Neural cell (in vitro differentiated cells): Measurements from ENCODE around the gene PER1. TPM values are rescaled to one million over a fixed set of nuclear protein-coding genes. Genes with fewer than 3 reads are reported as not detected.

Experiments used
- H2AFZ ChIP-seq: fragments of 200-600, 300-800 bp; sonication (generic), shearing (Covaris generic); 2 replicates; pipeline ENCODE4 v1.6.0; 2014; ENCODE audit warnings: low read depth, mild to moderate bottlenecking, antibody characterized with exemption, low read length, moderate library complexity
- H3F3A ChIP-seq: fragments of 200-600 bp; shearing (Covaris generic); 2 replicates; pipeline ENCODE4 v1.6.1; 2016; ENCODE audit warnings: mild to moderate bottlenecking, moderate library complexity, mixed read lengths, antibody characterized with exemption, low read length; ENCODE audit not compliant: insufficient read depth, poor library complexity, severe bottlenecking
- H3K27ac ChIP-seq: fragments of 200-600, 300-800 bp; sonication (generic), shearing (Covaris generic); 2 replicates; pipeline ENCODE4 v1.5.1; 2014; ENCODE audit warnings: mild to moderate bottlenecking, low read length, moderate library complexity
- H3K27me3 ChIP-seq: fragments of 300-800, 200-600 bp; sonication (generic), shearing (Covaris generic); 2 replicates; pipeline ENCODE4 v1.6.0; 2014; ENCODE audit warnings: mild to moderate bottlenecking, low read depth, low read length, moderate library complexity; ENCODE audit not compliant: insufficient read depth
- H3K36me3 ChIP-seq: fragments of 300-800, 200-600 bp; sonication (generic), shearing (Covaris generic); 2 replicates; pipeline ENCODE4 v1.5.1; 2014; ENCODE audit warnings: mild to moderate bottlenecking, antibody characterized with exemption, low read length, moderate library complexity; ENCODE audit not compliant: insufficient read depth
- H3K4me2 ChIP-seq: fragments of 300-800, 200-600 bp; sonication (generic), shearing (Covaris generic); 2 replicates; pipeline ENCODE4 v1.6.0; 2014; ENCODE audit warnings: mild to moderate bottlenecking, low read length
- H3K4me3 ChIP-seq: fragments of 300-800, 200-600 bp; sonication (generic), shearing (Covaris generic); 2 replicates; pipeline ENCODE4 v1.5.1; 2014; ENCODE audit warnings: mild to moderate bottlenecking, low read length, moderate library complexity
- H3K79me2 ChIP-seq: fragments of 200-600 bp; shearing (Covaris generic); replicated peaks from 2 replicates; pipeline ENCODE4 v1.6.0; 2014; ENCODE audit warnings: mild to moderate bottlenecking, low read length, moderate library complexity; ENCODE audit not compliant: insufficient read depth
- H3K9ac ChIP-seq: fragments of 300-800, 200-600 bp; sonication (generic), shearing (Covaris generic); 2 replicates; pipeline ENCODE4 v1.6.1; 2016; ENCODE audit warnings: mild to moderate bottlenecking, low read length, mixed read lengths
- H3K9me2 ChIP-seq: fragments of 200-600 bp; shearing (Covaris generic); 2 replicates; pipeline ENCODE4 v1.6.1; 2016; ENCODE audit warnings: mild to moderate bottlenecking, low read length, mixed read lengths; ENCODE audit not compliant: insufficient read depth
- H3K9me3 ChIP-seq: fragments of 200-600, 300-800 bp; sonication (generic), shearing (Covaris generic); 2 replicates; pipeline ENCODE4 v1.6.1; 2016; ENCODE audit warnings: mild to moderate bottlenecking, mixed run types, low read length, moderate library complexity, mixed read lengths
- H4K20me1 ChIP-seq: fragments of 200-600 bp; shearing (Covaris generic); 2 replicates; pipeline ENCODE4 v1.6.1; 2016; ENCODE audit warnings: mild to moderate bottlenecking, mixed run types; ENCODE audit not compliant: insufficient read depth
- EP300 ChIP-seq: fragments of 450-650 bp; conservative IDR thresholded peaks from 2 replicates; pipeline ENCODE4 v1.6.1; 2014; ENCODE audit warnings: antibody characterized with exemption, mild to moderate bottlenecking, moderate library complexity; ENCODE audit not compliant: poor library complexity, severe bottlenecking
- EZH2 ChIP-seq: fragments of 200-600, 300-800 bp; shearing (Covaris generic), sonication (generic); IDR thresholded peaks from 2 replicates; pipeline ENCODE4 v1.6.1; 2014; ENCODE audit warnings: antibody characterized with exemption, low read length, borderline replicate concordance, mild to moderate bottlenecking; ENCODE audit not compliant: insufficient read depth, poor library complexity, severe bottlenecking
- MXI1 ChIP-seq: fragments of 450-650 bp; conservative IDR thresholded peaks from 2 replicates; pipeline ENCODE4 v1.6.1; 2014; ENCODE audit warnings: antibody characterized with exemption, mild to moderate bottlenecking; ENCODE audit not compliant: poor library complexity, severe bottlenecking
- POLR2AphosphoS5 ChIP-seq: IDR thresholded peaks from 2 replicates; pipeline ENCODE4 v1.6.1; 2012
- RAD21 ChIP-seq: fragments of 450-650 bp; conservative IDR thresholded peaks from 2 replicates; pipeline ENCODE4 v1.6.1; 2014; ENCODE audit warnings: antibody characterized with exemption, mild to moderate bottlenecking, moderate library complexity
- SMC3 ChIP-seq: fragments of 450-650 bp; conservative IDR thresholded peaks from 2 replicates; pipeline ENCODE4 v1.6.1; 2014; ENCODE audit warnings: antibody characterized with exemption, mild to moderate bottlenecking, moderate library complexity; ENCODE audit not compliant: poor library complexity
- TAF1 ChIP-seq: IDR thresholded peaks from 2 replicates; pipeline ENCODE4 v1.6.1; 2012; ENCODE audit warnings: low read depth
- polyA plus RNA-seq: library from polyadenylated mRNA; depleted of rRNA; stranded (reverse); fragments of >200 nt; gene quantifications from 2 replicates; pipeline ENCODE4 v1.2.3, GENCODE V29; 2014
- TF ChIP-seq, protein P1 (sequence below): IDR thresholded peaks from 2 replicates; pipeline ENCODE4 v1.6.1; 2012; ENCODE audit warnings: borderline replicate concordance
- TF ChIP-seq, protein P2 (sequence below): fragments of 450-650 bp; IDR thresholded peaks from 2 replicates; pipeline ENCODE4 v1.5.1; 2014; ENCODE audit warnings: antibody characterized with exemption, mild to moderate bottlenecking, moderate library complexity; ENCODE audit not compliant: poor library complexity, severe bottlenecking

PER1 gene
- polyA plus RNA-seq, 1 donor from 2014 or later, result 1.9 TPM

DNA sequence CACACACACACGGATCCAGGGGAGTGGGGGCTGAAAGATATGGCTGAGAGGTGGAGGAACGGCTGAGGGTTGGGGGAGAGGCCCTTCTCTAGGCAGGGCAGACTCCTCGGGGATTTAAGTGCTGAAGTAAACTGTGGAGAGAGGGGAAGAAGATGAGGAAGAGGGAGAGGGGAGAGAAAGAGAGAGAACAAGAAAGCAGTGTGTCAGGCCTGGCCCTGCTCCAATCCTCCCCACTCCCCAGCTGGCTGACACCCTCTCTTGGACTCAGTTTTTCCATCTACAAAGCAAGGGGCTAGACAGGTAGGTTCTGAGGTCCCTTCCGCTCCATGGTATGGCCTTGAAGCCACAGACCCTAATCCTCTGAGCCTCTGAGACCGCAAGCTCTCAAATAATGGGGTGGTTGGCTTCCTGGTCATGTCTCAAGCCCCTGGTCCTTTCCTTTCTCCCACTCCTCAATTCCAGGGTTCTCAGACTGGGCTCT is 8.6 kb upstream of the PER1 start:
- Histone ChIP-seq H3K4me3 (peak overlapping the region; percentile 94), H3K9ac (peak overlapping the region; percentile 99)

DNA sequence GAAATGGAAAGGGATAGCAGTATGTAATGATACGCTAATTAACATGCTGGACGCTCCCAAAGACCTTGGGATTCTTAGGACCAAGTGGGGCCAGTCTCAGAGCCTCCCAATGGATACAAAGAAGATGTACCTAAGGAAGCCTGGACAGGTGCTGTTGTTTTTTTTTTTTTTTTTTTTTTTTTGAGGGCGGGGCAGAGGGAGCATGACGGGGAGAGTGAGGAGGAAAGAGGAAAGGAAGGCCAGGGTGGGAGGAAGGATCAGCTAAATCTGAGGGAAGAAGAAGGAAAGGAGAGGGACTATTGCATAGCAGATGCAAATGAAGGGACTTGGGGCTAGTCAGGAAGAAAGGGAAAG is 8.0 kb upstream of the PER1 start:
- no peak overlapping the region for H2AFZ ChIP-seq
- H3K9me2 ChIP-seq, result no peaks in the 10 kb centered on the region
- H3F3A ChIP-seq, result no peaks in the 10 kb centered on the region
- TF ChIP-seq POLR2AphosphoS5 (no peak), MXI1 (no peak), SMC3 (no peak), EP300 (no peak), EZH2 (no peak), TAF1 (no peak), RAD21 (no peak)
- TF ChIP-seq, protein P1, sequence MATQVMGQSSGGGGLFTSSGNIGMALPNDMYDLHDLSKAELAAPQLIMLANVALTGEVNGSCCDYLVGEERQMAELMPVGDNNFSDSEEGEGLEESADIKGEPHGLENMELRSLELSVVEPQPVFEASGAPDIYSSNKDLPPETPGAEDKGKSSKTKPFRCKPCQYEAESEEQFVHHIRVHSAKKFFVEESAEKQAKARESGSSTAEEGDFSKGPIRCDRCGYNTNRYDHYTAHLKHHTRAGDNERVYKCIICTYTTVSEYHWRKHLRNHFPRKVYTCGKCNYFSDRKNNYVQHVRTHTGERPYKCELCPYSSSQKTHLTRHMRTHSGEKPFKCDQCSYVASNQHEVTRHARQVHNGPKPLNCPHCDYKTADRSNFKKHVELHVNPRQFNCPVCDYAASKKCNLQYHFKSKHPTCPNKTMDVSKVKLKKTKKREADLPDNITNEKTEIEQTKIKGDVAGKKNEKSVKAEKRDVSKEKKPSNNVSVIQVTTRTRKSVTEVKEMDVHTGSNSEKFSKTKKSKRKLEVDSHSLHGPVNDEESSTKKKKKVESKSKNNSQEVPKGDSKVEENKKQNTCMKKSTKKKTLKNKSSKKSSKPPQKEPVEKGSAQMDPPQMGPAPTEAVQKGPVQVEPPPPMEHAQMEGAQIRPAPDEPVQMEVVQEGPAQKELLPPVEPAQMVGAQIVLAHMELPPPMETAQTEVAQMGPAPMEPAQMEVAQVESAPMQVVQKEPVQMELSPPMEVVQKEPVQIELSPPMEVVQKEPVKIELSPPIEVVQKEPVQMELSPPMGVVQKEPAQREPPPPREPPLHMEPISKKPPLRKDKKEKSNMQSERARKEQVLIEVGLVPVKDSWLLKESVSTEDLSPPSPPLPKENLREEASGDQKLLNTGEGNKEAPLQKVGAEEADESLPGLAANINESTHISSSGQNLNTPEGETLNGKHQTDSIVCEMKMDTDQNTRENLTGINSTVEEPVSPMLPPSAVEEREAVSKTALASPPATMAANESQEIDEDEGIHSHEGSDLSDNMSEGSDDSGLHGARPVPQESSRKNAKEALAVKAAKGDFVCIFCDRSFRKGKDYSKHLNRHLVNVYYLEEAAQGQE, result no peak
- TF ChIP-seq, protein P2, sequence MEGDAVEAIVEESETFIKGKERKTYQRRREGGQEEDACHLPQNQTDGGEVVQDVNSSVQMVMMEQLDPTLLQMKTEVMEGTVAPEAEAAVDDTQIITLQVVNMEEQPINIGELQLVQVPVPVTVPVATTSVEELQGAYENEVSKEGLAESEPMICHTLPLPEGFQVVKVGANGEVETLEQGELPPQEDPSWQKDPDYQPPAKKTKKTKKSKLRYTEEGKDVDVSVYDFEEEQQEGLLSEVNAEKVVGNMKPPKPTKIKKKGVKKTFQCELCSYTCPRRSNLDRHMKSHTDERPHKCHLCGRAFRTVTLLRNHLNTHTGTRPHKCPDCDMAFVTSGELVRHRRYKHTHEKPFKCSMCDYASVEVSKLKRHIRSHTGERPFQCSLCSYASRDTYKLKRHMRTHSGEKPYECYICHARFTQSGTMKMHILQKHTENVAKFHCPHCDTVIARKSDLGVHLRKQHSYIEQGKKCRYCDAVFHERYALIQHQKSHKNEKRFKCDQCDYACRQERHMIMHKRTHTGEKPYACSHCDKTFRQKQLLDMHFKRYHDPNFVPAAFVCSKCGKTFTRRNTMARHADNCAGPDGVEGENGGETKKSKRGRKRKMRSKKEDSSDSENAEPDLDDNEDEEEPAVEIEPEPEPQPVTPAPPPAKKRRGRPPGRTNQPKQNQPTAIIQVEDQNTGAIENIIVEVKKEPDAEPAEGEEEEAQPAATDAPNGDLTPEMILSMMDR, result no peak
- H3K27me3 ChIP-seq, result no peaks in the 10 kb centered on the region
- H3K4me2 ChIP-seq, result peak overlapping the region; percentile 96
- H3K27ac ChIP-seq, result peak overlapping the region; percentile 28
- no peaks in the 10 kb centered on the region for H3K36me3 ChIP-seq
- peaks cover 45% of the 10 kb centered on the region for H3K79me2 ChIP-seq
- no peaks in the 10 kb centered on the region for H3K9me3 ChIP-seq
- H3K4me3 ChIP-seq, result peak overlapping the region; percentile 94
- peak overlapping the region; percentile 99 for H3K9ac ChIP-seq
- H4K20me1 ChIP-seq, result peaks cover 11% of the 10 kb centered on the region

More for the DNA sequence above, 8.6 kb upstream of the PER1 start:
- H3K4me2 ChIP-seq, result peak overlapping the region; percentile 96
- H3F3A ChIP-seq, result no peaks in the 10 kb centered on the region
- no peaks in the 10 kb centered on the region for H3K9me2 ChIP-seq
- peak overlapping the region; percentile 87 for H3K27ac ChIP-seq
- H2AFZ ChIP-seq, result no peak overlapping the region
- no peaks in the 10 kb centered on the region for H3K27me3 ChIP-seq
- H3K36me3 ChIP-seq, result no peaks in the 10 kb centered on the region
- H3K79me2 ChIP-seq, result peaks cover 45% of the 10 kb centered on the region
- peaks cover 11% of the 10 kb centered on the region for H4K20me1 ChIP-seq
- H3K9me3 ChIP-seq, result no peaks in the 10 kb centered on the region
- TF ChIP-seq, protein P2, result no peak
- TF ChIP-seq RAD21 (no peak), EZH2 (no peak)
